Loucy (cell line): ENCODE measurements around the gene CACNA1B.

ENCODE experiments used
- H2AFZ ChIP-seq: fragments of 200-600 bp; sonication (generic); 2 replicates; pipeline ENCODE4 v1.6.0; 2016; ENCODE audit warnings: antibody characterized with exemption, mild to moderate bottlenecking, low read length, moderate library complexity
- H3F3A ChIP-seq: fragments of 200-600 bp; 2 replicates; pipeline ENCODE4 v1.6.0; 2016; ENCODE audit warnings: antibody characterized with exemption, low read depth, mild to moderate bottlenecking
- H3K27me3 ChIP-seq: fragments of 200-600 bp; sonication (generic); 2 replicates; pipeline ENCODE4 v1.6.1; 2014; ENCODE audit warnings: low read length, mild to moderate bottlenecking; ENCODE audit not compliant: insufficient read depth, poor library complexity, severe bottlenecking
- H3K36me3 ChIP-seq: fragments of 200-600 bp; sonication (generic); 2 replicates; pipeline ENCODE4 v1.6.1; 2016; ENCODE audit warnings: low read length; ENCODE audit not compliant: insufficient read depth
- H3K4me1 ChIP-seq: fragments of 200-600 bp; sonication (generic); 2 replicates; pipeline ENCODE4 v1.5.1; 2014; ENCODE audit warnings: low read length, mild to moderate bottlenecking; ENCODE audit not compliant: insufficient read depth, poor library complexity, severe bottlenecking
- H3K4me2 ChIP-seq: fragments of 200-600 bp; sonication (generic); 2 replicates; pipeline ENCODE4 v1.6.0; 2014; ENCODE audit warnings: antibody characterized with exemption, low read length, low read depth, mild to moderate bottlenecking; ENCODE audit not compliant: poor library complexity, severe bottlenecking
- H3K4me3 ChIP-seq: fragments of 200-600 bp; sonication (generic); 2 replicates; pipeline ENCODE4 v1.5.1; 2014; ENCODE audit warnings: low read length, mild to moderate bottlenecking, mixed read lengths; ENCODE audit not compliant: poor library complexity, severe bottlenecking
- H3K79me2 ChIP-seq: fragments of 200-600 bp; sonication (generic); 2 replicates; pipeline ENCODE4 v1.6.1; 2014; ENCODE audit warnings: low read length; ENCODE audit not compliant: insufficient read depth
- H3K9ac ChIP-seq: fragments of 200-600 bp; sonication (generic); 2 replicates; pipeline ENCODE4 v1.6.0; 2014; ENCODE audit warnings: mild to moderate bottlenecking, low read depth, low read length, moderate library complexity; ENCODE audit not compliant: poor library complexity, severe bottlenecking
- H3K9me2 ChIP-seq: fragments of 200-600 bp; sonication (generic); replicated peaks from 2 replicates; pipeline ENCODE4 v1.6.1; 2016; ENCODE audit warnings: low read depth, low read length, mixed read lengths
- H3K9me3 ChIP-seq: fragments of 200-600 bp; sonication (generic); 2 replicates; pipeline ENCODE4 v1.6.1; 2014; ENCODE audit warnings: mild to moderate bottlenecking, antibody characterized with exemption, low read length, low read depth; ENCODE audit not compliant: insufficient read depth
- H4K20me1 ChIP-seq: fragments of 200-600 bp; sonication (generic); 2 replicates; pipeline ENCODE4 v1.6.0; 2014; ENCODE audit warnings: antibody characterized with exemption, low read length, mild to moderate bottlenecking; ENCODE audit not compliant: insufficient read depth, poor library complexity, severe bottlenecking
- CTCF ChIP-seq: fragments of 200-600 bp; sonication (generic); conservative IDR thresholded peaks from 2 replicates; pipeline ENCODE4 v1.5.1; 2014; ENCODE audit warnings: mild to moderate bottlenecking, antibody characterized with exemption, low read length
- EZH2phosphoT487 ChIP-seq: fragments of 200-600 bp; IDR thresholded peaks from 2 replicates; pipeline ENCODE4 v1.6.1; 2018; ENCODE audit warnings: antibody characterized with exemption, mild to moderate bottlenecking, moderate library complexity, borderline replicate concordance

Gene CACNA1B

GRCh38 chr9:138119202-138120027 lies 241.8 kb downstream of the CACNA1B start:
- TF ChIP-seq CTCF (no peak), EZH2phosphoT487 (no peak)
- Histone ChIP-seq H3F3A (no peaks in the 10 kb centered on the region), H3K36me3 (no peaks in the 10 kb centered on the region), H2AFZ (no peak overlapping the region), H3K79me2 (no peaks in the 10 kb centered on the region), H3K9me2 (no peaks in the 10 kb centered on the region), H3K4me1 (no peaks in the 10 kb centered on the region), H3K4me3 (no peak overlapping the region), H3K4me2 (no peak overlapping the region), H3K9me3 (peaks cover 43% of the 10 kb centered on the region; the same call in 1 of the 2 replicates), H3K9ac (no peak overlapping the region), H4K20me1 (no peaks in the 10 kb centered on the region), H3K27me3 (no peaks in the 10 kb centered on the region)

- no peak overlapping the region for H3K4me3 ChIP-seq
- no peaks in the 10 kb centered on the region for H3K36me3 ChIP-seq
- H3K27me3 ChIP-seq: no peaks in the 10 kb centered on the region
- H3K9me3 ChIP-seq: peaks cover 37% of the 10 kb centered on the region; the same call in 1 of the 2 replicates
- no peaks in the 10 kb centered on the region for H3K79me2 ChIP-seq
- no peak overlapping the region for H3K4me2 ChIP-seq
- no peaks in the 10 kb centered on the region for H3K4me1 ChIP-seq
- no peak overlapping the region for H3K9ac ChIP-seq
- TF ChIP-seq EZH2phosphoT487 (no peak), CTCF (no peak)
- H3K9me2 ChIP-seq: no peaks in the 10 kb centered on the region
- no peaks in the 10 kb centered on the region for H3F3A ChIP-seq
- H4K20me1 ChIP-seq: no peaks in the 10 kb centered on the region
- no peak overlapping the region for H2AFZ ChIP-seq
Observed at GRCh38 chr9:138120072-138120471, 242.5 kb downstream of the CACNA1B start.

GRCh38 chr9:138120511-138121437 lies 243.2 kb downstream of the CACNA1B start:
- no peaks in the 10 kb centered on the region for H3K79me2 ChIP-seq
- no peaks in the 10 kb centered on the region for H3K27me3 ChIP-seq
- H3K4me3 ChIP-seq: no peak overlapping the region
- no peak overlapping the region for H3K4me2 ChIP-seq
- TF ChIP-seq CTCF (no peak), EZH2phosphoT487 (no peak)
- H3F3A ChIP-seq: 0 out of 2 replicates have a peak, but pooled peaks cover under 1% of the 10 kb centered on the region
- H2AFZ ChIP-seq: no peak overlapping the region
- H3K36me3 ChIP-seq: no peaks in the 10 kb centered on the region
- peaks cover 37% of the 10 kb centered on the region; the same call in 1 of the 2 replicates for H3K9me3 ChIP-seq
- no peaks in the 10 kb centered on the region for H3K4me1 ChIP-seq
- no peaks in the 10 kb centered on the region for H3K9me2 ChIP-seq
- H4K20me1 ChIP-seq: no peaks in the 10 kb centered on the region
- no peak overlapping the region for H3K9ac ChIP-seq
